H1 (cell line): ENCODE measurements around the gene UBA3. TPM values are rescaled to one million over a fixed set of nuclear protein-coding genes. Genes with fewer than 3 reads are reported as not detected.

Experiments used
- CTCF ChIA-PET: fragments of 300-600 bp; sonication (Branson Sonifier 250); formaldehyde crosslinking; loops from one replicate; lab custom pipeline; 2021; ENCODE audit not compliant: partially characterized antibody; lab: Charles Lee
- POLR2A ChIA-PET: fragments of 300-600 bp; sonication (Branson Sonifier 250); formaldehyde crosslinking; loops from one replicate; lab custom pipeline; 2021; ENCODE audit warnings: inconsistent platforms; ENCODE audit not compliant: partially characterized antibody; lab: Charles Lee
- DNase-seq, 2 experiments: peaks; one replicate each; pipeline versions ENCODE4 v3.0.0 to v3.0.0-alpha.2; 2010 to 2022; ENCODE audit warnings: low spot score in 2 of 2, low read depth in 1 of 2, mixed read lengths in 1 of 2
- FAIRE-seq: peaks from 2 replicates; lab custom pipeline; 2011; peaks lifted over from hg19 to GRCh38; lab: Jason Lieb, UNC
- H2AFZ ChIP-seq: 2 replicates; pipeline ENCODE4 v1.8.1; 2012; ENCODE audit warnings: low read length, inconsistent platforms
- H2AK5ac ChIP-seq: 2 replicates; pipeline ENCODE4 v1.6.1; 2013; ENCODE audit warnings: low read depth, low read length
- H2BK120ac ChIP-seq: replicated peaks from 2 replicates; pipeline ENCODE3; 2013; ENCODE audit warnings: low read depth, low read length, inconsistent platforms
- H2BK12ac ChIP-seq: 2 replicates; pipeline ENCODE4 v1.6.1; 2013; ENCODE audit warnings: low read depth, low read length
- H2BK15ac ChIP-seq: 2 replicates; pipeline ENCODE4 v1.6.1; 2013; ENCODE audit warnings: low read length
- H2BK20ac ChIP-seq: 2 replicates; pipeline ENCODE4 v1.6.1; 2013; ENCODE audit warnings: low read length
- H2BK5ac ChIP-seq: 2 replicates; pipeline ENCODE4 v1.6.1; 2013; ENCODE audit warnings: low read depth, low read length
- H3K14ac ChIP-seq: 2 replicates; pipeline ENCODE4 v1.6.1; 2013; ENCODE audit warnings: inconsistent platforms; ENCODE audit not compliant: insufficient read length
- H3K18ac ChIP-seq: 2 replicates; pipeline ENCODE4 v1.6.1; 2013; ENCODE audit warnings: low read length; ENCODE audit errors: extremely low read depth
- H3K23ac ChIP-seq: 2 replicates; pipeline ENCODE4 v1.6.1; 2013; ENCODE audit warnings: inconsistent platforms; ENCODE audit not compliant: insufficient read length
- H3K23me2 ChIP-seq: 2 replicates; pipeline ENCODE4 v1.6.1; 2013; ENCODE audit warnings: low read depth, low read length
- H3K27ac ChIP-seq: 2 replicates; pipeline ENCODE4 v1.6.1; 2011; ENCODE audit warnings: low read depth, low read length, inconsistent platforms
- H3K27me3 ChIP-seq, 4 experiments: replicated peaks in 1 of 4; 1 replicate in 1 of 4; 2 replicates in 3 of 4; pipeline versions ENCODE4 v1.6.1 to v1.8.1; 2011 to 2013; ENCODE audit warnings: low read length in 3 of 4, mild to moderate bottlenecking in 3 of 4, inconsistent platforms in 2 of 4, mixed read lengths in 2 of 4, moderate library complexity in 1 of 4; ENCODE audit not compliant: control insufficient read depth in 3 of 4, insufficient read depth in 3 of 4; ENCODE audit errors: extremely low read depth in 1 of 4
- H3K36me3 ChIP-seq, 4 experiments: 2 replicates each; pipeline versions ENCODE4 v1.6.1 to v1.8.1; 2011 to 2013; ENCODE audit warnings: mild to moderate bottlenecking in 4 of 4, low read length in 3 of 4, moderate library complexity in 2 of 4, control low read depth in 1 of 4, inconsistent platforms in 1 of 4; ENCODE audit not compliant: insufficient read depth in 4 of 4, control insufficient read depth in 2 of 4
- H3K4ac ChIP-seq: replicated peaks from 2 replicates; pipeline ENCODE3; 2013; ENCODE audit warnings: low read length, low read depth, mixed read lengths, inconsistent platforms; ENCODE audit not compliant: insufficient read length
- H3K4me1 ChIP-seq, 4 experiments: replicated peaks in 1 of 4; 1 replicate in 1 of 4; 2 replicates in 3 of 4; pipeline versions ENCODE4 v1.6.1 to v1.8.1; 2011 to 2013; ENCODE audit warnings: low read length in 3 of 4, inconsistent platforms in 2 of 4, mixed read lengths in 1 of 4; ENCODE audit not compliant: insufficient read depth in 4 of 4, control insufficient read depth in 3 of 4
- H3K4me2 ChIP-seq, 2 experiments: 2 replicates each; pipeline versions ENCODE4 v1.6.1 to v1.8.1; 2011 to 2013; ENCODE audit warnings: low read depth in 2 of 2, low read length in 2 of 2, control low read depth in 1 of 2, inconsistent platforms in 1 of 2, mild to moderate bottlenecking in 1 of 2; ENCODE audit not compliant: insufficient read depth in 1 of 2
- H3K4me3 ChIP-seq, 4 experiments: fragments of 200-600, 300-600 bp in 1 of 4; sonication (generic), shearing (Covaris generic), sonication (Bioruptor Twin) in 1 of 4; 2 replicates each; pipeline versions ENCODE4 v1.5.1 to v1.8.1; 2011 to 2016; ENCODE audit warnings: low read length in 4 of 4, low read depth in 3 of 4, control low read depth in 2 of 4, inconsistent platforms in 2 of 4, mild to moderate bottlenecking in 2 of 4, mixed read lengths in 1 of 4, moderate library complexity in 1 of 4; ENCODE audit not compliant: insufficient read depth in 2 of 4; ENCODE audit errors: extremely low read depth in 1 of 4
- H3K56ac ChIP-seq: replicated peaks from 2 replicates; pipeline ENCODE3; 2013; ENCODE audit warnings: low read depth, mild to moderate bottlenecking, mixed read lengths, low read length, inconsistent platforms; ENCODE audit not compliant: insufficient read length
- H3K79me1 ChIP-seq: 2 replicates; pipeline ENCODE4 v1.6.1; 2013; ENCODE audit warnings: low read depth, low read length, control low read depth
- H3K79me2 ChIP-seq, 2 experiments: 2 replicates each; pipeline versions ENCODE4 v1.6.1 to v1.8.1; 2012 to 2013; ENCODE audit warnings: low read length in 2 of 2, mild to moderate bottlenecking in 2 of 2, inconsistent platforms in 1 of 2; ENCODE audit not compliant: insufficient read depth in 2 of 2, control insufficient read depth in 1 of 2
- H3K9ac ChIP-seq, 4 experiments: replicated peaks in 1 of 4; 1 replicate in 1 of 4; 2 replicates in 3 of 4; pipeline versions ENCODE4 v1.6.1 to v1.8.1; 2011 to 2013; ENCODE audit warnings: low read depth in 3 of 4, low read length in 3 of 4, control low read depth in 2 of 4, mild to moderate bottlenecking in 2 of 4, moderate library complexity in 2 of 4, inconsistent platforms in 1 of 4; ENCODE audit errors: extremely low read depth in 1 of 4
- H3K9me3 ChIP-seq, 2 experiments: 2 replicates each; pipeline versions ENCODE4 v1.6.1 to v1.8.1; 2012 to 2013; ENCODE audit warnings: mild to moderate bottlenecking in 2 of 2, moderate library complexity in 2 of 2, control low read depth in 1 of 2, inconsistent platforms in 1 of 2, low read depth in 1 of 2, low read length in 1 of 2, mixed read lengths in 1 of 2; ENCODE audit not compliant: insufficient read depth in 2 of 2
- H4K20me1 ChIP-seq, 2 experiments: replicated peaks in 1 of 2; 2 replicates each; pipeline versions ENCODE3 to v1.8.1; 2011 to 2013; ENCODE audit warnings: inconsistent platforms in 2 of 2, low read length in 2 of 2, mild to moderate bottlenecking in 1 of 2; ENCODE audit not compliant: insufficient read depth in 2 of 2, control insufficient read depth in 1 of 2
- H4K5ac ChIP-seq: 2 replicates; pipeline ENCODE4 v1.6.1; 2013; ENCODE audit warnings: low read length, low read depth, mixed read lengths, inconsistent platforms; ENCODE audit not compliant: insufficient read length
- H4K8ac ChIP-seq: 2 replicates; pipeline ENCODE4 v1.8.0; 2013; ENCODE audit warnings: mild to moderate bottlenecking, moderate library complexity, low read length, inconsistent platforms; ENCODE audit not compliant: insufficient read depth; ENCODE audit errors: extremely low read depth
- H4K91ac ChIP-seq: replicated peaks from 2 replicates; pipeline ENCODE3; 2013; ENCODE audit warnings: low read length, mixed read lengths, inconsistent platforms; ENCODE audit not compliant: insufficient read length
- SRF ChIP-seq: IDR thresholded peaks from 2 replicates; pipeline ENCODE4 v1.6.1; 2011; ENCODE audit warnings: mild to moderate bottlenecking, low read depth, low read length, moderate library complexity
- WGBS, 2 experiments: shearing (Covaris generic) in 1 of 2; methylation state at CpG; one replicate each; pipeline versions ENCODE4 v1.1.6 to v1.1.7; 2013 to 2015; ENCODE audit warnings: low lambda C conversion rate in 2 of 2, mixed read lengths in 2 of 2, inconsistent platforms in 1 of 2, low coverage in 1 of 2, missing lambda C conversion rate in 1 of 2; ENCODE audit not compliant: insufficient replicate concordance in 2 of 2, insufficient coverage in 1 of 2, insufficient read length in 1 of 2; ENCODE audit errors: extremely low coverage in 1 of 2, missing lambda C conversion rate in 1 of 2; 5-methylcytosine and 5-hydroxymethylcytosine counted together
- polyA plus RNA-seq, 7 experiments: library from polyadenylated mRNA; depleted of rRNA in 3 of 7; stranded (reverse) in 5 of 7; unstranded in 2 of 7; fragments of >200 nt in 5 of 7; fragments of 200-250 nt in 2 of 7; gene quantifications; 1 replicate in 5 of 7; 2 replicates in 1 of 7; 4 replicates in 1 of 7; pipeline versions ENCODE4 v1.2.1 to v1.2.3, GENCODE V29; 2011 to 2013; ENCODE audit warnings: missing spikeins in 2 of 7, mixed read lengths in 2 of 7
- total RNA-seq: library from RNA; stranded (reverse); fragmentation: NEBNext Ultra II Directional; extraction: Animal tissue kit (Norgen Biotek cat#: 25700); gene quantifications from 2 replicates; pipeline ENCODE4 v1.2.1, GENCODE V29; 2021

UBA3 gene
- total and polyA plus RNA-seq, 2 of the 8 experiments (the other 6 are each of a cell fraction or from before 2014, with no cell fraction given): 40.8 to 97.8 TPM

DNA sequence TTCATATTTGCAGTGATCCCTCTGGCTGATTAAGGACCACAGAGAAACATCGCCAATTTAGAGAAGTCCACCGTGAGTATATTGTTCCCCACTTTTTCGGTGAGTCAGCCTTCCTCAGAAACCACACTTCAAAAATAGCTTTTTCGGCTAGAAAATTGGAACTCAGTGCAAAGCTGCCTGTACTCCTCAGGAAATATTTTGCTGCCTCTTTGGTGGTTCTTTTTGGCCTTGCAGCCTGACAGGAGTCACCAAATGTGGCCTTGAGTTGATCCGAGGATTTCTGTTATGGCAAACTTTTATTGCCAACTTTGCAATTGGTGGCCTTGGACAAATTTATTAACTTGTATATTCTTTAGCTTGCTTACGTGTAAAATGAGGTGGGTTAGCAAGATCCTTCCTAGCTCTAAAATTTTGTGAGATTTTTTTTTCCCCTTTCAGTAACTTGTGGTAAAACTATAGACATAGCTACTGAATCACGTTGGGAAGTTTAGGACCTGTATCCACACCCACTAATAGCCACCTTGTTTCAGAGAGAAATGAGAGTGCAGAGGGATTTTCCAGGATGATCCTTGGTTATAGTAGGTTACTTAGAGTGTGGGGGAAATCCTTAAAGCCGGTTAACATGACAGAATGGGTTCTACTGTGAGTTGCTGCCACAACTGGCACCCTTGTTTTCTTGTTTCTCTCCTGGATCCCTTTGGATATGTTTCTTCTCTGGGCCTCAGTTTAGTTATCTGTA, 14.5 kb upstream of the UBA3 start:
- H2AFZ ChIP-seq: no peak overlapping the region
- H2BK120ac ChIP-seq: no peak overlapping the region
- no peaks in the 10 kb centered on the region for H3K36me3 ChIP-seq
- H3K27me3 ChIP-seq: no peaks in the 10 kb centered on the region
- H3K4me1 ChIP-seq: peaks cover 0 to 7% (median 2%) of the 10 kb centered on the region in 4 experiments; a peak in 3 of 7 replicates
- no peaks in the 10 kb centered on the region for H4K20me1 ChIP-seq
- no peak overlapping the region for H3K4ac ChIP-seq
- no peak overlapping the region for H2BK12ac ChIP-seq
- H4K8ac ChIP-seq: no peak overlapping the region
- no peak overlapping the region for H2AK5ac ChIP-seq
- H3K56ac ChIP-seq: no peak overlapping the region
- H3K4me2 ChIP-seq: no peak overlapping the region
- no peak overlapping the region for H2BK20ac ChIP-seq
- CTCF ChIA-PET: interaction anchor here (0.7 to 2.0 kb wide), 3 partner anchors 11 to 26 kb away, joined by 3 to 9 read pairs (median 3); no protein-coding TSS in a partner anchor
- H3K79me1 ChIP-seq: no peaks in the 10 kb centered on the region
- H3K4me3 ChIP-seq: no peak overlapping the region
- 88% methylated on average over 8 of the region's 8 CpGs; no CpG with 5 or more reads in 1 of the 2 experiments for WGBS, 2 experiments
- no peaks in the 10 kb centered on the region for H3K9me3 ChIP-seq
- DNase-seq (no peak), FAIRE-seq (no peak)
- no peak overlapping the region for H4K91ac ChIP-seq
- H3K27ac ChIP-seq: no peak overlapping the region
- H3K14ac ChIP-seq: no peak overlapping the region
- no peak overlapping the region for H2BK5ac ChIP-seq
- no peak overlapping the region for H3K9ac ChIP-seq
- no peaks in the 10 kb centered on the region for H3K23me2 ChIP-seq
- POLR2A ChIA-PET: no interaction called here
- H3K18ac ChIP-seq: no peak overlapping the region
- no peak overlapping the region for H4K5ac ChIP-seq
- no peaks in the 10 kb centered on the region for H3K79me2 ChIP-seq
- TF ChIP-seq SRF: no peak
- no peak overlapping the region for H2BK15ac ChIP-seq
- H3K23ac ChIP-seq: no peak overlapping the region
